ENCODE measurements around the gene CNTNAP2.

CNTNAP2 gene

GRCh38 chr7:147265528-147265927 is 1148.9 kb downstream of the CNTNAP2 start:
- no peak overlapping the region for H3K4me3 Mint-ChIP-seq
- H3K27ac Mint-ChIP-seq, result no peak overlapping the region
- no peaks in the 10 kb centered on the region for H3K9me3 Mint-ChIP-seq (ENCODE audit: low read depth)
- H3K36me3 Mint-ChIP-seq, result no peaks in the 10 kb centered on the region
- no peaks in the 10 kb centered on the region for H3K4me1 Mint-ChIP-seq (ENCODE audit: low read depth)
- no peaks in the 10 kb centered on the region for H3K27me3 Mint-ChIP-seq

GRCh38 chr7:147276106-147276505 is 1159.5 kb downstream of the CNTNAP2 start:
- H3K27ac Mint-ChIP-seq, result no peak overlapping the region
- no peaks in the 10 kb centered on the region for H3K4me1 Mint-ChIP-seq (ENCODE audit: low read depth)

GRCh38 chr7:147276783-147277370 is 1160.3 kb downstream of the CNTNAP2 start:
- Mint-ChIP-seq H3K4me1 (ENCODE audit: low read depth) (no peaks in the 10 kb centered on the region), H3K9me3 (ENCODE audit: low read depth) (no peaks in the 10 kb centered on the region), H3K27me3 (no peaks in the 10 kb centered on the region), H3K4me3 (no peak overlapping the region), H3K36me3 (no peaks in the 10 kb centered on the region), H3K27ac (no peak overlapping the region)

More at GRCh38 chr7:147276106-147276505, 1159.5 kb downstream of the CNTNAP2 start:
- no peaks in the 10 kb centered on the region for H3K9me3 Mint-ChIP-seq (ENCODE audit: low read depth)
- no peak overlapping the region for H3K4me3 Mint-ChIP-seq
- no peaks in the 10 kb centered on the region for H3K27me3 Mint-ChIP-seq
- H3K36me3 Mint-ChIP-seq, result no peaks in the 10 kb centered on the region

- Mint-ChIP-seq H3K4me3 (no peak overlapping the region), H3K36me3 (no peaks in the 10 kb centered on the region), H3K4me1 (ENCODE audit: low read depth) (no peaks in the 10 kb centered on the region)
Measured at GRCh38 chr7:147279514-147279913, 1162.9 kb downstream of the CNTNAP2 start.

GRCh38 chr7:147279964-147280374 is 1163.4 kb downstream of the CNTNAP2 start:
- H3K36me3 Mint-ChIP-seq, result no peaks in the 10 kb centered on the region
- H3K4me1 Mint-ChIP-seq (ENCODE audit: low read depth), result no peaks in the 10 kb centered on the region
- peaks cover 6% of the 10 kb centered on the region for H3K9me3 Mint-ChIP-seq (ENCODE audit: low read depth)
- no peaks in the 10 kb centered on the region for H3K27me3 Mint-ChIP-seq
- H3K4me3 Mint-ChIP-seq, result no peak overlapping the region
- H3K27ac Mint-ChIP-seq, result no peak overlapping the region

More at GRCh38 chr7:147279514-147279913, 1162.9 kb downstream of the CNTNAP2 start:
- H3K9me3 Mint-ChIP-seq (ENCODE audit: low read depth), result peaks cover 6% of the 10 kb centered on the region
- no peak overlapping the region for H3K27ac Mint-ChIP-seq
- no peaks in the 10 kb centered on the region for H3K27me3 Mint-ChIP-seq

GRCh38 chr7:147282204-147282603 is 1165.6 kb downstream of the CNTNAP2 start:
- no peaks in the 10 kb centered on the region for H3K36me3 Mint-ChIP-seq
- no peaks in the 10 kb centered on the region for H3K4me1 Mint-ChIP-seq (ENCODE audit: low read depth)
- H3K27ac Mint-ChIP-seq, result no peak overlapping the region
- H3K9me3 Mint-ChIP-seq (ENCODE audit: low read depth), result peaks cover 6% of the 10 kb centered on the region
- H3K27me3 Mint-ChIP-seq, result no peaks in the 10 kb centered on the region
- H3K4me3 Mint-ChIP-seq, result no peak overlapping the region

- H3K27ac Mint-ChIP-seq, result no peak overlapping the region
- H3K9me3 Mint-ChIP-seq (ENCODE audit: low read depth), result no peaks in the 10 kb centered on the region
- H3K36me3 Mint-ChIP-seq, result no peaks in the 10 kb centered on the region
Measured at GRCh38 chr7:147296201-147296600, 1179.6 kb downstream of the CNTNAP2 start.

GRCh38 chr7:147296986-147297385 is 1180.4 kb downstream of the CNTNAP2 start:
- H3K36me3 Mint-ChIP-seq, result no peaks in the 10 kb centered on the region
- H3K4me3 Mint-ChIP-seq, result no peak overlapping the region
- no peaks in the 10 kb centered on the region for H3K4me1 Mint-ChIP-seq (ENCODE audit: low read depth)
- H3K27ac Mint-ChIP-seq, result no peak overlapping the region
- no peaks in the 10 kb centered on the region for H3K27me3 Mint-ChIP-seq
- H3K9me3 Mint-ChIP-seq (ENCODE audit: low read depth), result no peaks in the 10 kb centered on the region

More at GRCh38 chr7:147296201-147296600, 1179.6 kb downstream of the CNTNAP2 start:
- Mint-ChIP-seq H3K4me1 (ENCODE audit: low read depth) (no peaks in the 10 kb centered on the region), H3K4me3 (no peak overlapping the region), H3K27me3 (no peaks in the 10 kb centered on the region)

GRCh38 chr7:147298611-147299043 is 1182.0 kb downstream of the CNTNAP2 start:
- H3K27ac Mint-ChIP-seq, result no peak overlapping the region
- H3K4me3 Mint-ChIP-seq, result no peak overlapping the region
- no peaks in the 10 kb centered on the region for H3K9me3 Mint-ChIP-seq (ENCODE audit: low read depth)
- H3K4me1 Mint-ChIP-seq (ENCODE audit: low read depth), result no peaks in the 10 kb centered on the region
- no peaks in the 10 kb centered on the region for H3K36me3 Mint-ChIP-seq
- H3K27me3 Mint-ChIP-seq, result no peaks in the 10 kb centered on the region

GRCh38 chr7:147300293-147300692 is 1183.7 kb downstream of the CNTNAP2 start:
- no peaks in the 10 kb centered on the region for H3K36me3 Mint-ChIP-seq
- H3K27ac Mint-ChIP-seq, result no peak overlapping the region
- no peaks in the 10 kb centered on the region for H3K4me1 Mint-ChIP-seq (ENCODE audit: low read depth)
- no peaks in the 10 kb centered on the region for H3K27me3 Mint-ChIP-seq
- no peaks in the 10 kb centered on the region for H3K9me3 Mint-ChIP-seq (ENCODE audit: low read depth)
- no peak overlapping the region for H3K4me3 Mint-ChIP-seq

- Mint-ChIP-seq H3K4me1 (ENCODE audit: low read depth) (no peaks in the 10 kb centered on the region), H3K27me3 (no peaks in the 10 kb centered on the region), H3K27ac (no peak overlapping the region), H3K36me3 (no peaks in the 10 kb centered on the region), H3K9me3 (ENCODE audit: low read depth) (peaks cover 12% of the 10 kb centered on the region), H3K4me3 (no peak overlapping the region)
Measured at GRCh38 chr7:147304376-147304775, 1187.8 kb downstream of the CNTNAP2 start.

- no peak overlapping the region for H3K27ac Mint-ChIP-seq
- no peak overlapping the region for H3K4me3 Mint-ChIP-seq
- no peaks in the 10 kb centered on the region for H3K4me1 Mint-ChIP-seq (ENCODE audit: low read depth)
- no peaks in the 10 kb centered on the region for H3K27me3 Mint-ChIP-seq
- peaks cover 12% of the 10 kb centered on the region for H3K9me3 Mint-ChIP-seq (ENCODE audit: low read depth)
- no peaks in the 10 kb centered on the region for H3K36me3 Mint-ChIP-seq
Measured at GRCh38 chr7:147305827-147306226, 1189.2 kb downstream of the CNTNAP2 start.

- H3K9me3 Mint-ChIP-seq (ENCODE audit: low read depth), result peaks cover 12% of the 10 kb centered on the region
- H3K36me3 Mint-ChIP-seq, result no peaks in the 10 kb centered on the region
- H3K27ac Mint-ChIP-seq, result no peak overlapping the region
- no peak overlapping the region for H3K4me3 Mint-ChIP-seq
- H3K4me1 Mint-ChIP-seq (ENCODE audit: low read depth), result no peaks in the 10 kb centered on the region
- H3K27me3 Mint-ChIP-seq, result no peaks in the 10 kb centered on the region
Measured at GRCh38 chr7:147308539-147308938, 1191.9 kb downstream of the CNTNAP2 start.

- Mint-ChIP-seq H3K9me3 (ENCODE audit: low read depth) (peaks cover 8% of the 10 kb centered on the region), H3K4me3 (no peak overlapping the region), H3K36me3 (no peaks in the 10 kb centered on the region), H3K27me3 (no peaks in the 10 kb centered on the region), H3K27ac (no peak overlapping the region), H3K4me1 (ENCODE audit: low read depth) (no peaks in the 10 kb centered on the region)
Measured at GRCh38 chr7:147311336-147311735, 1194.7 kb downstream of the CNTNAP2 start.

GRCh38 chr7:147321504-147321903 is 1204.9 kb downstream of the CNTNAP2 start:
- Mint-ChIP-seq H3K27ac (no peak overlapping the region), H3K36me3 (no peaks in the 10 kb centered on the region), H3K9me3 (ENCODE audit: low read depth) (peaks cover 13% of the 10 kb centered on the region), H3K4me3 (no peak overlapping the region), H3K4me1 (ENCODE audit: low read depth) (no peaks in the 10 kb centered on the region), H3K27me3 (no peaks in the 10 kb centered on the region)

- no peaks in the 10 kb centered on the region for H3K27me3 Mint-ChIP-seq
- H3K27ac Mint-ChIP-seq, result no peak overlapping the region
- H3K4me3 Mint-ChIP-seq, result no peak overlapping the region
- peaks cover 14% of the 10 kb centered on the region for H3K9me3 Mint-ChIP-seq (ENCODE audit: low read depth)
- no peaks in the 10 kb centered on the region for H3K4me1 Mint-ChIP-seq (ENCODE audit: low read depth)
- no peaks in the 10 kb centered on the region for H3K36me3 Mint-ChIP-seq
Measured at GRCh38 chr7:147332988-147333387, 1216.4 kb downstream of the CNTNAP2 start.

Data from activated naive CD8-positive, alpha-beta T cell (primary cell).